HCT116 (cell line): ENCODE data around the gene GABRP.

Experiments
- CBX3 ChIP-seq: IDR thresholded peaks from 2 replicates; pipeline ENCODE4 v1.6.1; 2012; ENCODE audit warnings: low read depth
- TF ChIP-seq, protein P1 (sequence below), 3 experiments: fragments of 200-600 bp in 1 of 3; sonication (generic) in 1 of 3; IDR thresholded peaks in 2 of 3; conservative IDR thresholded peaks in 1 of 3; 2 replicates each; pipeline ENCODE4 v1.5.1; 2012 to 2017; ENCODE audit warnings: low read depth in 2 of 3, low read length in 2 of 3, antibody characterized with exemption in 1 of 3, borderline replicate concordance in 1 of 3, control low read depth in 1 of 3, mild to moderate bottlenecking in 1 of 3, mixed read lengths in 1 of 3, mixed run types in 1 of 3, moderate library complexity in 1 of 3; ENCODE audit not compliant: insufficient read depth in 1 of 3

DNA sequence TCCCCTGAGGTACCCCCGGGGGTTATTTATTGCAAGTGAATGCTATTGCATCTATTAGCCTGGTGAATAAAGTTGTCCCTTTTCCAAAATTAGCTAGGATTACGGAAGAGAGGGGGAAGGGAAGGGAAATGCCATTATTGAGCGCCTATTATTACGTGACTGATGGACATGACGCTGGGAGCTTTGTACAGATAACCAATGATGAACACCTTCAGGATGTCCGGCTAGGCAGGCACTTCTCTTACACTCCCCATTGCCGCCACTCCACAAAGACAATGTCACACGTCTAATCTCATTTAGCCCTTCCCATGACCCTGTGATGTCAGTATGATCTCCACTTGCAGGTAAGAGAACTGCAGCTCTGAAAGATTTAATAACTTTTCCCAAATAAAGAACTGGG, 9.4 kb downstream of the GABRP start:
- TF ChIP-seq, protein P1, sequence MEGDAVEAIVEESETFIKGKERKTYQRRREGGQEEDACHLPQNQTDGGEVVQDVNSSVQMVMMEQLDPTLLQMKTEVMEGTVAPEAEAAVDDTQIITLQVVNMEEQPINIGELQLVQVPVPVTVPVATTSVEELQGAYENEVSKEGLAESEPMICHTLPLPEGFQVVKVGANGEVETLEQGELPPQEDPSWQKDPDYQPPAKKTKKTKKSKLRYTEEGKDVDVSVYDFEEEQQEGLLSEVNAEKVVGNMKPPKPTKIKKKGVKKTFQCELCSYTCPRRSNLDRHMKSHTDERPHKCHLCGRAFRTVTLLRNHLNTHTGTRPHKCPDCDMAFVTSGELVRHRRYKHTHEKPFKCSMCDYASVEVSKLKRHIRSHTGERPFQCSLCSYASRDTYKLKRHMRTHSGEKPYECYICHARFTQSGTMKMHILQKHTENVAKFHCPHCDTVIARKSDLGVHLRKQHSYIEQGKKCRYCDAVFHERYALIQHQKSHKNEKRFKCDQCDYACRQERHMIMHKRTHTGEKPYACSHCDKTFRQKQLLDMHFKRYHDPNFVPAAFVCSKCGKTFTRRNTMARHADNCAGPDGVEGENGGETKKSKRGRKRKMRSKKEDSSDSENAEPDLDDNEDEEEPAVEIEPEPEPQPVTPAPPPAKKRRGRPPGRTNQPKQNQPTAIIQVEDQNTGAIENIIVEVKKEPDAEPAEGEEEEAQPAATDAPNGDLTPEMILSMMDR (IDR thresholded peaks at IDR 0.05 in 2 of 3, conservative IDR thresholded peaks at IDR 0.05 in 1 of 3; ENCODE audit: borderline replicate concordance in 1 of 3, insufficient read depth in 1 of 3, low read depth in 2 of 3, low read length in 2 of 3) = no peak
- no peak for TF ChIP-seq CBX3
